HG02623 (cell line): ENCODE data around the gene GRWD1.

Experiments
- ATAC-seq: cut with Tn5 transposase; IDR thresholded peaks from one replicate; pipeline ENCODE4 v1.9.1; 2021; ENCODE audit warnings: moderate library complexity; ENCODE audit not compliant: unreplicated experiment

The GRWD1 gene

DNA sequence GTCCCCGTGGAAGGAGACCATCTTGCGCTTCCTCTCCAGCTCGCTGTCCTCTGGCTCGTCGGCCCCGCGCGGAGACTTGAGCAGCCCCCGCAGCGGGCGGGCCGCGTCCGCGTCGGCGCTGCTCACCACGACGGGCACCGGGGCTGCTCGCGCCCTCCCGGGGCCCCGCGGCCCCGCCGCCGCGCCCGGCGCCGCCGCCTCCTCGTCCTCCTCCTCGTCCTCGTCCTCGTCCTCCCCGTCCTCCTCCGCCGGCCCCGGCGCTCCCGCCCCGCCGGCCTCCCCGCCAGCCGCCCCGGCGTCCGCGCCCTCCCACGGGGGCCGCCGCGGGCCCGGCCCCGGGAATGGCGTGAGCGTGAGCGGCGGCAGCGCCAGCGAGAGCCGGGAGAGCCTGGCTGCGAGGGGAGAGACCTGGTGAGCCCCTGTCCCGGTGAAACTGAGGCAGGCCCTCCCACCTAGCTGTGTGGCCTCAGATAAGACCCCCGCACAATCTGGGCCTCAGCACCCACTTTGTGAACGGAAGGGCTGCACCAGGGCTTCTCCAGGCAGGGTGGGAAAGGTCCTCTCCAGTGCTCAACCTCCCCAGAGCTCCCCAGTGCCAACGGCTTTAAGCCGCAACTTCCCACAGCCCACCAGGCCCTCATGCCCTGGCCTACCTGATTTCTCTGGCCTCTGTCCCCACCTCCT is 48.1 kb downstream of the GRWD1 start:
- no peak for ATAC-seq

DNA sequence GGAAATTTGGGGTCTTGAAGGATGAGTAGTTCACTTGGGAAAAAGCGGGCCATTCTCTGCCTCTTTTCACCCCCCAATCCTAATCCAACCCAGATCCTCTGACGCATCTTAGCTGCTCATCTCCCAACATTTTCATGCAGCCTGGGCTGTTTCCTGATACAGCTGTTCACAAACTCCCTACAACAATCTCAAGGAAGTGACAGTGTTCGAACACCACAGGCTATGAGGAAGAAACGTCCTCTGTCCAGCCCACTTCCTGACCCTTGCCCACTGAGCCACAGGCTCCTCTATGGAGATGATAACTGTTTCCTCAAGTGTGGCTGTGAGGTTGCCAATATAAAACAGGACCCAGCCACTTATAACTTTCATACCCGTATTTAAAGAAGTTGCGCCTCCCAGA is 49.6 kb downstream of the GRWD1 start:
- ATAC-seq: no peak

DNA sequence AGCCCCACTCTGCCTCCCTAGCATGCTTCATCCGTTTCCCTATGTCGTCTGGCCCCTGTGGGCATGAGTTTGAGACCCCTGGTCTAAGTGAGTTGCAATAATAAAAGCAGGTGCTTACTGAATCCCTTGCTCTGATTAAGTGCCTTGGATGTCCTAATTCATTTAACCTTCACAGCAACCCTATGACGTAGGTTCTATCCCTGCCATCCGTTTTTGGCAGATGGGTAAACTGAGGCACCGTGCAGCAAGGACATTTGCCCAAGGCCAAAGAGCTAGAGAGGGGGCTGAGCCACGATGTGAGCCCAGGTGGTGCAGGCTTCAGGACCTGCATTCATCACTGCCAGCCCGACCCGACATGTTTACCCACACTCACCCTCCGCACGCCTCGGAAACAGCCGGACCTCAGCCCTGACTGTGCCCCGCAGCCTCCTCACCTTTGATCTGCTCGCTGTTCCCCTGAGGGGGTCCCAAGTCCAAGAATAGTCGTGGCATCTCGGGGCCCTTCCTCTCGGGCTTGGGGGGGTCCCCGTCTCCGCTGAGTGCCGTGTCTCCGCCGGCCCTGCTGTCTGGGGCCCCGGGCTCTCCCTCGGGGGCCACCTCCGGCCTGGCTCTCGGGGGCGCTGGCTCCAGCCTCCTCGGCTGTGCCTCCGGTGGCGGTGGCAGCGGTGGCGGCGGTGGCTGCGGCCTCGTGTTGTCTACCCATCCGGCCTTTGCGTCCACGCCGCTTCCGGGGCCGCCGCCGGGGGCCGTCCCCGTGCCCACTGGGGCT is 51.4 kb downstream of the GRWD1 start:
- ATAC-seq: no peak

DNA sequence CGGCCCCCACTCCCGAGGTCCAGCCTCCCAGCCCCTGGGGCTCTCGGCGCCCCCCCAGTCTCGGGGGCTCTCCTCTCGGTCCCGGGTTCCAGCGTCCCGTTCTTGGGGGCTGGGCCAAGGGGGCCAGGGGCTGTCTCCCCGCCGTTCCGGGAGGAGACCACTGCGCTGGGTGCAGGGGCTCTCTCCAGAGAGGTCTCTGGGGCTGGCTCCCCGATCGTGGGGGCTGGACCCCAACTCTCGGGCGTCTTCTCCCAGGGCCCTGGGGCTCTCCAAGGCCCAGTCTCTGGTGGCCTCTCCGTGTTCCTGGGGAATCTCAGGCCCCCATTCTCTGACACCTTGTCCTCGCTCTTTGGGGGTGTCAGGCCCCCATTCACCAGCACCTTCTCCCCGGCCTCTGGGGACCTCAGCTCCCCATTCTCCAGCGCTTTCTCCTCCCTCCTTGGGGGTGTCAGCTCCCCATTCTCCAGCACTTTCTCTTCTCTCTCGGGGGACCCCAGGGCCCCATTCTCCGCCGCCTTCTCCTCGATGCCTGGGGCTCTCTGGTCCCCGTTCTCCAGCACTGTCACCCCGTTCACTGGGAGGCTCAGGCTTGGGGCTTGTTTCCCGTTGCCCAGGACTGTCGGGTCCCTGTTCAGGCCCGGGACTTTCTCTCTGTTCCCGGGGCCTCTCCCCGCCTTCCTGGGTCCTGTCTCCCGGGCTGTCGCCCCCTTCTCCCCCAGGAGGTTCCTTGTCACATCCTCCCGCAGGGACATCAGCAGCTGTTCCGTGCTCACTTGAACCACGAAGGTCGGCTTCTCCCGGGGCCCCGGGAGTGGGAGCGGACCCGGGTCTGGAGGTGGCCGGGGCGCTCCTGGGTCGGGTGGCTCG is 52.2 kb downstream of the GRWD1 start:
- no peak for ATAC-seq

DNA sequence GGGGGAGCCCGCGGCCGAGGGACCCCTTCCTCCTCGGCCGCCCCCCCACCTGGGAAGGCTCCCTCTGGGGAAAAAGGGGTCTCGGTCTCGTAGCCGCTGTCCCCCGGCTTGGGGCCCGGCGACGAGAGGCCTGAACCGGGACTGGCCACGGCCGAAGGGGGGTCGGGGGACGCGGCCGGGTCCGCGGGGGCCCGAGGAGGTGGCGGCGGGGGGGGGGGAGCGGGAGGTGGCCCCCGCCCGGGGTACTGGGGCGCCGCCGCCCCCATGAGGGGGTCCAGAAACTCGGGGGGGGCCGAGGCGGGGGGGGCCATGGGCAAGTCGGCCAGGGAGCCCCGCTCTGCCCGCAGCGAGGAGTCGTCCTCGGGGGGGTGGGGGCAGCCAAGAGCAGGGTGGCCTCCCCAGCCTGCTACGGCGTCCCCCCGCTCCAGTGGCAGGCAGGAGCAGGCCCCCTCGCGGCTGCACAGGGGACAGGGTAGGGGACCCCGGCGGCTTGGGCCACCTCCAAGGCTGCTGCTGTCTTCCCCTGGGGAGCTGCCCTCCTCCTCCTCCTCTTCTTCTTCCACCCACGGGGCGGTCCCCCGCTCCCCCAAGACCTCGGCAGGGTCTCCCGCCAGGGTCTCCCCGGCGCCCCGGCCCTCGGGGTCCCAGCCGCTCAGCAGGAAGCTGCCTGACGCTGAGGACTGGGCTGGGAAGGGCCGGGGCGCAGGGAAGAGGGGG is 53.0 kb downstream of the GRWD1 start:
- ATAC-seq: no peak

DNA sequence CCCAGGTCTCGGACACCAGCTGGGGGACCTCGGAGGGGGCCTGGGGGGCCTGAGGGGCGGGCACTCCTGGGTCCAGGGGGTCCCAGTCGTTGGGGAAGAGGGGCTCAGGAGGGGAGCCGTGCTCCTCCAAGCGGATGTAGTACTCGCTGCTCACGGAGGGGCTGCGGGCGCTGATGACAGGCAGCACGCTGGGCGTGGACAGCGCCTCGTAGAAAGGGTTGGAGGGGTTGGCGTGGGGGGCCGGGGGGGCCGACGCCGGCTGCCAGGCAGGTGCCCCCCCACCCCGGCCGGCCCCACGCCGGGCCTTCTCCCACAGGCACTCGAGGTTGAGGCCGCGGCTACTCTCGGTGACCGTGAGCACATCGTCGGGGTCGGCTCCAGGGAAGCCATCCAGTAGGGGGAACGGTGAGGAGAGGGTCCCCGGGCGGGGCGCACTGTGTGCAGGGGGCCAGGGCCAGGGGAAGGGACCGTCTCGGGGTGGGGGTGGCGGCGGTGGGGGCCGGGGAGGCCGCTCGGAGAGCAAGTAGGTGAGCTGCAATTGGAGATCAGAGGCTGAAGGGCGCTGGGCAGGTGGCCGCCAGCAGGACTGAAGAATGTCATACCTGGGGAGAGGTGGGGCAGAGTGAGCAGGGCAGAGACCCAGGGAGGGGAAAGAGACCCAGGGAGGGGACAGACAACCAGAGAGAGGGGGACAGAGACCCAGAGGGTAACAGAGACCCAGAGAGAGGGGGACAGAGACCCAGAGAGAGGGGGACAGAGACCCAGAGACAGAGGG is 53.7 kb downstream of the GRWD1 start:
- ATAC-seq: no peak

DNA sequence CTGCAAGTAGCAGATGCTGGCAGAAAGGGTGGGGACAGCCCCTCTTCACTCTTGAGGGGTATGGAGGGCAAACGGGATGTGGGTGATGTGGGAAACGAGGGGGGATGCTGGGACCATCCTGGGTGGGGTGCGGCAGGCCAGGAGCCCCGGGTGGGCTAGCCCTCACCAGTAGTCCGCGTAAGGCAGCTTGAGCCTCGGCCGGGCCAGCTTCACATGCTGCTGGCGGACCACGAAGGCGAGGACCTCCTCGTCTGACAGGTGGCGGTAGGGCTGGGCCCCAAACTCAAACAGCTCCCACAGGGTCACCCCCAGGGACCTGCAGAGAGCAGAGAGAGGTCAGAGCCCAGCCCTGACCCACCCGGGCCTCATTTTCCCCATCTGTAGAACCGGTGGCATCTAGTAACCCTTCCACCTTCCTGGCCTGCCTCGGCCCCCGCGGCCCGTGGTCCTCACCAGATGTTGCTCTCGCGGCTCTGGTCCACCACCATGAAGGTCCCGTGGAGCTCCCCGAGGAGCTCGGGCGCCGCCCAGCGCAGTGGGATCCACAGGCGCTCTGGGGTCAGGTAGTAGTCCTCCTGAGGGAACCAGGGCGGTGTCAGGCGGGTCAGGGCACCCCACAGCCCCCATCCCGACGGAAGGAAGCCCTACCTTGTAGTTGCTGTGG is 55.2 kb downstream of the GRWD1 start:
- no peak for ATAC-seq

DNA sequence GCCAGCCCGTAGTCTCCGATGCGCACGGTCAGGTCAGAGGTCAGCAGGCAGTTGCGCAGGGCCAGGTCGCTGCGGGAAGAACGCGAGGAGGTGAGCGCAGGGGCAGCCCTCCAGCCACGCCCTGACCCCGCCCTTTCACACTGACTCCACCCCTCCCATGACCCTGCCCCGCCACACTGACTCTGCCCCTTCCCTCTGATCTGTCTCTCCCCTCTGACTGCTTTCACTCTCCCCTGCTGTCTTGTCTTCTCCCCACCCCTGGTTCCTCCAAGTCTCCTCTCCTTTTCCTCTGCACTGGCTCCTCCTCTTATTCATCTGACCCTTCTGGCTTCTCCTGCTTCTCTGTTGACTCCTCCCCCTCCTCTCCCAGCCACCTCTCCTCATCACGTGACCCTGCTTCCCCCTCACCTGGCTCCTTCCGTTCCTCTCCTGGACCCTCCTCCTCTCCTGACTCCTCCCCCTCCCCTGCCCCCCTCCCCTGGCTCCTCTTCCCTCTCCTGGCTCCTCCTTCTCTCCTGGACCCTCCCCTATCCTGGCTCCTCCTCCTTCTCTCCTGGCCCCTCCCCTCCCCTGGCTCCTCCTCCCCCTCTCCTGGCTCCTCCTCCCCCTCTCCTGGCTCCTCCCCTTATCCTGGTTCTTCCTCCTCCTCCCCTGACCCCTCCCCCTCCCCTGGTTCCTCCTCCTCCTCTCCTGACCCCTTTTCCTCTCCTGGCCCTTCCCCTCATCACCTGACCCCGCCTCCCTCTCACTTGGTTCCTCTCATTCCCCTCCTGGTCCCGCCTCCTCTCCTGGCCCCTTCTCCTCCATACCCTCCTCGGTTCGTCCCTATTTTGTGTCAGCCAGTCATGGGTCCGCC is 55.9 kb downstream of the GRWD1 start:
- no peak for ATAC-seq

DNA sequence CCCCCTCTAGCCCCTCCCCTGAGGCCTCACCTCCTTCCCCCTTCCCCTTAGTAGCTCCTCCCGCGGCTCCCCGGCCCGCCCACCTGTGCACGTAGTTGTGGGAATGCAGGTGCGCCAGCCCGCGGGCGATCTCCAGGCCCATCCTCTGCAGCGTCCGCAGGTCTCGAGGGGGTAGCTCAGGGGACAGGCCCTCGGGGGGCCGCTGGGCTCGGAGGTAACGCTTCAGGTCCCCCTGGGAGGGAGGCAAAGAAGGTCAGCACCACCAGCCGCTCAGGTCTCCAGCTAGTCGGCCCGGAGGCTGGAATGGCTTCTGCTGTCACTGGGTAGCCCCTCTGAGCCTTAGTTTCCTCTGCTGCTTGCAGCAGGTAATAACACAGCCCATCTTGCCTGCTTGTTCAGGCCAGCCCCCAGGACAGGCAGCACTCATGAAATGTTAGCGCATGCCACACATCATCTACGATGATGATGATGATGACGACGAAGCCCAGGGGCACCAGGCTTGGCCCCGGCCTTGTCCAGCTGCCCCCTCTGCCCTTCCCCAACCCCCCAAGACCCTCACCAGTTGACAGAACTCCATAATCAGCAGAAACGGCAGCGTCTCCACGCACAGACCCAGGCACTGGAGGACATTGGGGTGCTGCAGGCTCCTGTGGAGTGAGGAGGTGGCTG is 56.7 kb downstream of the GRWD1 start:
- no peak for ATAC-seq

DNA sequence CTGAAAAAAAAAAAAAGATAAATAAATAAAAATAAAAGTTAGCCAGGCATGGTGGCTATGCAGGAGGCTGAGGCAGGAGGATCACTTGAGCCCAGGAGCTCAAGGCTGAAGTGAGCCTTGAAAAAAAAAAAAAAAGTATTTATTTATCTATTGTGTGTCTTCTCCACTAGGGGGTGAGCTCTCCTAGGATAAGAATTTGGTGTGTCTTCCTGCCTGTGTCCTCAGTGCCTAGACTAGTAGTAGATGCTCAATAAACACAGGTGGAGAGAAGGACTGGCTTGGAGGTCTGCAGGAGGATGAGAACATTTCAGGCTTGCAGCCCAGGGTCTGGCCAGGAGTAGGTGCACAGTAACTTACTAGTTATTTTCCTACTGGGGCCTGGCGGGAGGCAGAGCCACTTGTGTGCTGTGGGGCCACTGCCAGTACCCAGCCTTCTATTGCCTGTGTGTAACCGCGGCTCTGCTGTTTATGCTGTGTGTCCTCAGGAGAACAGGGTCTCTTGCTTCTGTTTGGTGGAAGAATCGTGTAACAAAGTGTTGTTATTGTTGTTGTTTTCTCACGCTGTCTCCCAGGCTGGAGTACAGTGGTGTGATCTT is 60.5 kb downstream of the GRWD1 start:
- ATAC-seq: no peak
